ES-I3 (cell line): ENCODE results near the gene F2RL1.

Experiments used
- H3K36me3 ChIP-seq: 2 replicates; pipeline ENCODE4 v1.6.1; 2013; ENCODE audit warnings: mild to moderate bottlenecking, low read length, control low read depth, moderate library complexity; ENCODE audit not compliant: insufficient read depth
- H3K4me1 ChIP-seq: 2 replicates; pipeline ENCODE4 v1.6.1; 2013; ENCODE audit warnings: mild to moderate bottlenecking, control low read depth, low read length; ENCODE audit not compliant: insufficient read depth
- H3K9ac ChIP-seq: 2 replicates; pipeline ENCODE4 v1.6.1; 2013; ENCODE audit warnings: low read depth, mild to moderate bottlenecking, low read length, moderate library complexity
- H3K9me3 ChIP-seq: 2 replicates; pipeline ENCODE4 v1.6.1; 2013; ENCODE audit warnings: mild to moderate bottlenecking, low read length, moderate library complexity; ENCODE audit not compliant: control insufficient read depth, insufficient read depth

The F2RL1 gene

DNA sequence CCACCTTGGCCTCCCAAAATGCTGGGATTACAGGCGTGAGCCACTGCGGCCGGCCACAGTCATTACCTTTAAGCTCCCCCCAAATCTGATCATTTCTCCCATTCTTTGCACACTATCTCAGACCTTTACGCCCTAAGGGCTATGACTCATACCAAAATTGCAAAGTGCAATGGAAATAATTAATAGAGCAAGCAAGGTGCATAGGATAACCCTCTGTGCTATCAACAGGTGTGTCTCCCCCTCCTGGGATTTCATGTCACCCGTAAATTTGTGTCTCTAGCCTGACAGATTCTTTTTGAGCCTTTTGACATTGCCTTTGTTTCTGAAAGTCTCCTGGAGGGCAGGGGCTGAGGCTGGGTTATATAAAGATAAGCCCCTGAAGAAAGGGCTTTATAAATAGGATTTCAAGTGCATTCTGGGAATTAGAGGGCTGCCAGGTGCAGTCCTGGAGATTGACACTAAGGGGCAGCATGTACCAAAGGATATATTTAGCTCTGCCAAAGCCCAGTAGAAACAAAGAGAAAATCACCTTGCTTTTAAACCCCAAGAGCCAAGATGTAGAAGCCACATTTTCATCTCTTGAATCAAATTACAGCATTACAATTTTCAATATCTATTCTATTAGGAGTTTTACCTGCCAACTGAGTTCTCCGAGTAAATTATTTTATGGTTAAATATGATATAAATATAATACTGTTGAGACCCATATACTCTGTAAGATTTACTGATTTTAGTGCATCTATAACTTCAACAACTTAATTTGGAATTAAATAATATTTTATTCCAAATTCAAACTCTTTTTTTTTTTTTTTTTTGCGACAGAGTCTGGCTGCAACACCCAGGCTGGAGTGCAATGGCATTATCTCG is 49.2 kb downstream of the F2RL1 start:
- H3K36me3 ChIP-seq, result no peaks in the 10 kb centered on the region
- no peaks in the 10 kb centered on the region for H3K9me3 ChIP-seq
- H3K4me1 ChIP-seq, result peaks cover 16% of the 10 kb centered on the region
- no peak overlapping the region for H3K9ac ChIP-seq

DNA sequence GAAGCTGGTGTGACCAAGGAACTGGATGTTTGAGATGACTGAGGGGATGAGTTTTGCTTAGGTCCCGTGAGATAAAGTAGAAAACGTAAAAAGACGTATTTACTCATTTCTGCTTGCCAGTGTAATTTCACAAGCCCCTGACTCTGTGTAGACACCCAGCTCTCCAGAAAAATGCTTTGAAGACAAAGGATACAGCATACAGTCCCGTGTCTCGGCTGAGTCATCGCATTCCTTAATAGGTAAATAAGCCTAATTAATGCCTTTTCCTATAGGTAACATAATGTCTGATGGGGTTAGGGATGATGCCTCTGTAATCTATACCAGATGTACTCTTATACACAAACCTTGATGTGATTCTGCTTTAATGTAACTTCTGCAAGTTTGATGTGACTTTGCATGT is 51.2 kb downstream of the F2RL1 start:
- no peak overlapping the region for H3K9ac ChIP-seq
- no peaks in the 10 kb centered on the region for H3K36me3 ChIP-seq
- H3K4me1 ChIP-seq, result peaks cover 27% of the 10 kb centered on the region

DNA sequence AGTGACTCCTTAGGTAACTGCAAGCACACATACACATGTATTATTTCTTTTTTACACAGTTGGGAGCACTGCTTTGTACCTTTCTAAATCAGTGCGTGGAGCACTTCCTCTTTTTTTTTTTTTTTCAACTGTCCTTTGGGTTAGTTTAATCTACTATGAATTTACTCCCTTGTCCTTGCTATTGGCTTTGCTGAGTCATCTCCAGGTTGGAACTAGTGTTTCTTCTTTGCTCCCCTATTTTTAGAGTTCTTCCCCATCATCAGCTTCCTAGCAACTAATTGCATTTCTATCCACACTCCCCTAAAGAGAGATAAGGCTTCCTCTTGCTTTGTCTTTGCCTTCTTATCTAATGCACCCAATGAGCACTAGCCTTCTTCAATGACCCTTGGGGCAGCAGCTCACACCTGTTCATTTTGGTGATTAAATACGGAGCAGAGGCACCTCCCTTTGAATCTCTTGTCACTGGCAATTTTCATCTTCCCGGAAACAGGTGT is 55.3 kb downstream of the F2RL1 start:
- Histone ChIP-seq H3K9me3 (no peaks in the 10 kb centered on the region), H3K36me3 (no peaks in the 10 kb centered on the region), H3K4me1 (peaks cover 33% of the 10 kb centered on the region), H3K9ac (peak overlapping the region; percentile 52; the same call in 1 of the 2 replicates)

More for the DNA sequence above, 51.2 kb downstream of the F2RL1 start:
- no peaks in the 10 kb centered on the region for H3K9me3 ChIP-seq
